ENCODE data around the gene LPP. TPM values are rescaled to one million over a fixed set of nuclear protein-coding genes. Genes with fewer than 3 reads are reported as not detected.
A peak's percentile ranks its signal among the peaks of the same experiment; 100 is the strongest.

Gene LPP
- polyA plus RNA-seq, 1 donor (not counting 4 experiments of a cell fraction or from before 2014, with no cell fraction given) = 16.0 TPM

DNA sequence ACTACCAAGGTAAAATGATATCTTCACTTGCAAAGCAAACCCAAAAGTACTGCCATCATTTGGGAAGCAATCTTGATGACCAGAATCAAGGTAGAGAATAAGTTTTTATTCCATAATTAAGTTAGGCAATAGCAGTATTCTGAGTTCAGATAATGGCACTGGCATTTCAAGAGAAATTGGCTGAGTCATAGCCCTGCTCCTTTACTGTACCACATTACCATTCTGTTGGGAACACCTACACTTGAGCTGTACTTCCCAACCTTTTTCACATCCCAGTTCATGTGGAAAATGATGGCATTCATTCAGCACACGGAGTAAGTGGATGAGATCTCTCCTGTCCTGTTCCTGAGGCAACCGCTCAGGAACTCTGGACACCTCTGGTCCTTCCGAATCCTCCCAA, 706.2 kb downstream of the LPP start:
- DNase-seq (ENCODE audit: low read depth, low spot score) = no peak
- Histone ChIP-seq H3K27ac (ENCODE audit: control insufficient read depth, insufficient read depth, low read length) (no peak overlapping the region), H3K9ac (ENCODE audit: control insufficient read depth, extremely low read depth, insufficient read depth, low read length) (no peak overlapping the region), H3K27me3 (ENCODE audit: control insufficient read depth, extremely low read depth, insufficient read depth, low read length) (no peaks in the 10 kb centered on the region), H3K4me1 (ENCODE audit: control insufficient read depth, extremely low read depth, insufficient read depth, low read length) (peaks cover 24% of the 10 kb centered on the region), H3K4me3 (ENCODE audit: control insufficient read depth in 2 of 3, extremely low read depth in 1 of 3, insufficient read depth in 2 of 3, low read depth in 1 of 3, low read length in 3 of 3) (no peak overlapping the region), H3K4me2 (ENCODE audit: control insufficient read depth, extremely low read depth, insufficient read depth, low read depth, low read length) (no peak overlapping the region), H3K36me3 (ENCODE audit: control insufficient read depth in 2 of 2, extremely low read depth in 1 of 2, insufficient read depth in 2 of 2, low read length in 2 of 2) (no peaks in the 10 kb centered on the region), H3K9me1 (ENCODE audit: control insufficient read depth, extremely low read depth, insufficient read depth, low read length) (no peaks in the 10 kb centered on the region), H3K79me2 (ENCODE audit: control insufficient read depth, insufficient read depth, low read length) (no peaks in the 10 kb centered on the region), H2AFZ (ENCODE audit: control insufficient read depth, low read length) (no peak overlapping the region), H3K9me3 (ENCODE audit: control insufficient read depth, low read depth, low read length) (no peaks in the 10 kb centered on the region), H4K20me1 (ENCODE audit: control insufficient read depth, extremely low read depth, insufficient read depth, low read length) (no peaks in the 10 kb centered on the region)
- dilution Hi-C loops (cut with MboI; ENCODE audit: extremely low pct_ligation_motif_present, low sequenced_read_pairs) = no loop called here
- FAIRE-seq = peak; percentile 78
- TF ChIP-seq, protein P1, sequence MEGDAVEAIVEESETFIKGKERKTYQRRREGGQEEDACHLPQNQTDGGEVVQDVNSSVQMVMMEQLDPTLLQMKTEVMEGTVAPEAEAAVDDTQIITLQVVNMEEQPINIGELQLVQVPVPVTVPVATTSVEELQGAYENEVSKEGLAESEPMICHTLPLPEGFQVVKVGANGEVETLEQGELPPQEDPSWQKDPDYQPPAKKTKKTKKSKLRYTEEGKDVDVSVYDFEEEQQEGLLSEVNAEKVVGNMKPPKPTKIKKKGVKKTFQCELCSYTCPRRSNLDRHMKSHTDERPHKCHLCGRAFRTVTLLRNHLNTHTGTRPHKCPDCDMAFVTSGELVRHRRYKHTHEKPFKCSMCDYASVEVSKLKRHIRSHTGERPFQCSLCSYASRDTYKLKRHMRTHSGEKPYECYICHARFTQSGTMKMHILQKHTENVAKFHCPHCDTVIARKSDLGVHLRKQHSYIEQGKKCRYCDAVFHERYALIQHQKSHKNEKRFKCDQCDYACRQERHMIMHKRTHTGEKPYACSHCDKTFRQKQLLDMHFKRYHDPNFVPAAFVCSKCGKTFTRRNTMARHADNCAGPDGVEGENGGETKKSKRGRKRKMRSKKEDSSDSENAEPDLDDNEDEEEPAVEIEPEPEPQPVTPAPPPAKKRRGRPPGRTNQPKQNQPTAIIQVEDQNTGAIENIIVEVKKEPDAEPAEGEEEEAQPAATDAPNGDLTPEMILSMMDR (optimal IDR thresholded peaks at IDR 0.05 in 1 of 3, IDR thresholded peaks at IDR 0.05 in 1 of 3, conservative IDR thresholded peaks at IDR 0.05 in 1 of 3; ENCODE audit: extremely low read depth in 1 of 3, insufficient read depth in 2 of 3, low read length in 3 of 3) = no peak
- no peak for TF ChIP-seq EZH2 (IDR thresholded peaks at IDR 0.05; ENCODE audit: low read length)

DNA sequence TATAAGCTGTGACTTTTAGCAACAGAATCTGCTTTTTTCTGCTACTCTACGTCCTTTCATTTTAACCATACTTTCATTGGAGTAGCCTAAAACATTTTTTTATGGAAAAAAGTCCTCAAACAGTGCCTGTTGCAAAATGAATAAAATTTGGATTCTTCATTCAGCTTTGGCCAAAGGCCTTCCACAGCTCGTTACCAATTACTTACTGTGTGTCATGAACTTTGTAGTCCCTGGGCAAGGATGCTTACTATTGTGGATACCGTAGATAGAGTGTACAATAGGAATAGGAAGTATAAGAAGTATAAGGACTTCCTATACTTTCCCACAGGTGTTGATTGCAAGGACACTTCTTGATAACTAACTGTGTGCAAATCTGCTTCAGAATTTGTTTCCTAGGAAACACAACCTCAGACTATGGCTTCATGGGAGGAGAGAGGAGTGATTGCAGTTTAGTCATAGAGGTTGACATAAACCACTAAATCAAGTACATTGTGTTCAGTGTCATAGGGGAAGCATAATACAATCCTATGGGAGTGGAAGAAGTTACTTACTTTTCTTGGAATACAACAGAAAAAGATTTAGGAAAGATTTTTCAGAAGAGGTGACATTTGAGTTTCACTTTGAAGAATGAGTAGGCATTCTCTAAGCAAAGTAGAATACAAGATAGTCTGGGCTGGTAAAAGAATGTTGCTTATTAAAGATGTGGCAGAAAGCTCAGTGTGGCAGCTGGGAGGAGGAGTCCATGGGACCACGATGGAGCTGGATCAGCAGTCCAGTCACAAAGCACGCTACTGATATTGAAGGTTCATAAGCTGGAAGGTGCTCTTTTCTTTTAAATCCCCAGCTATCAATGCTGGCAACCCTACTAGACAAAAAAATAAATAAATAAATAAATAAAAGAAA, 708.1 kb downstream of the LPP start:
- Histone ChIP-seq H3K79me2 (ENCODE audit: control insufficient read depth, insufficient read depth, low read length) (no peaks in the 10 kb centered on the region), H3K27me3 (ENCODE audit: control insufficient read depth, extremely low read depth, insufficient read depth, low read length) (no peaks in the 10 kb centered on the region), H4K20me1 (ENCODE audit: control insufficient read depth, extremely low read depth, insufficient read depth, low read length) (no peaks in the 10 kb centered on the region), H3K36me3 (ENCODE audit: control insufficient read depth in 2 of 2, extremely low read depth in 1 of 2, insufficient read depth in 2 of 2, low read length in 2 of 2) (peaks cover 0 to 9% of the 10 kb centered on the region in 2 experiments), H3K27ac (ENCODE audit: control insufficient read depth, insufficient read depth, low read length) (peak overlapping the region; percentile 4), H3K4me1 (ENCODE audit: control insufficient read depth, extremely low read depth, insufficient read depth, low read length) (peaks cover 14% of the 10 kb centered on the region), H3K4me2 (ENCODE audit: control insufficient read depth, extremely low read depth, insufficient read depth, low read depth, low read length) (peak overlapping the region; percentile 35), H3K9ac (ENCODE audit: control insufficient read depth, extremely low read depth, insufficient read depth, low read length) (no peak overlapping the region), H3K9me1 (ENCODE audit: control insufficient read depth, extremely low read depth, insufficient read depth, low read length) (no peaks in the 10 kb centered on the region), H3K9me3 (ENCODE audit: control insufficient read depth, low read depth, low read length) (no peaks in the 10 kb centered on the region), H3K4me3 (ENCODE audit: control insufficient read depth in 2 of 3, extremely low read depth in 1 of 3, insufficient read depth in 2 of 3, low read depth in 1 of 3, low read length in 3 of 3) (no peak overlapping the region), H2AFZ (ENCODE audit: control insufficient read depth, low read length) (no peak overlapping the region)
- TF ChIP-seq EZH2 (IDR thresholded peaks at IDR 0.05; ENCODE audit: low read length) = no peak
- TF ChIP-seq, protein P1 (optimal IDR thresholded peaks at IDR 0.05 in 1 of 3, IDR thresholded peaks at IDR 0.05 in 1 of 3, conservative IDR thresholded peaks at IDR 0.05 in 1 of 3; ENCODE audit: extremely low read depth in 1 of 3, insufficient read depth in 2 of 3, low read length in 3 of 3) = no peak
- dilution Hi-C loops (cut with MboI; ENCODE audit: extremely low pct_ligation_motif_present, low sequenced_read_pairs) = no loop called here
- DNase-seq (ENCODE audit: low read depth, low spot score) (no peak), FAIRE-seq (peak; percentile 85)

Data from keratinocyte (primary cell).